Ectodermal cell (in vitro differentiated cells): ENCODE measurements around the gene CYP4X1.
"Not testable (repeated sequence)": the region's sequence is repeated elsewhere in the genome, so short reads cannot be mapped to it uniquely, and the experiment has no call there.

Experiments
- H3K27ac ChIP-seq: 2 replicates; pipeline ENCODE4 v1.7.0; 2013; ENCODE audit warnings: mild to moderate bottlenecking, low read depth, low read length; ENCODE audit not compliant: insufficient read depth, poor library complexity, severe bottlenecking
- H3K27me3 ChIP-seq: 2 replicates; pipeline ENCODE4 v1.7.0; 2013; ENCODE audit warnings: mild to moderate bottlenecking, low read length; ENCODE audit not compliant: insufficient read depth, control insufficient read depth, poor library complexity, severe bottlenecking
- H3K36me3 ChIP-seq: one replicate; pipeline ENCODE4 v1.7.0; 2013; ENCODE audit warnings: low read length; ENCODE audit not compliant: control insufficient read depth, insufficient read depth
- H3K4me1 ChIP-seq: one replicate; pipeline ENCODE4 v1.7.0; 2013; ENCODE audit warnings: low read length; ENCODE audit not compliant: control insufficient read depth, insufficient read depth
- H3K4me3 ChIP-seq: 2 replicates; pipeline ENCODE4 v1.7.0; 2013; ENCODE audit warnings: low read depth, low read length, control low read depth; ENCODE audit not compliant: insufficient read depth
- H3K9me3 ChIP-seq: 2 replicates; pipeline ENCODE4 v1.7.0; 2013; ENCODE audit warnings: mild to moderate bottlenecking, low read length, moderate library complexity; ENCODE audit not compliant: control insufficient read depth
- WGBS, 2 experiments: methylation state at CpG; one replicate each; pipeline ENCODE4 v1.1.7; 2013; ENCODE audit warnings: missing lambda C conversion rate in 2 of 2; 5-methylcytosine and 5-hydroxymethylcytosine counted together

The CYP4X1 gene

GRCh38 chr1:47069080-47069479, 45.6 kb downstream of the CYP4X1 start:
- 86 to 91% methylated on average over 4 of the region's 4 CpGs for WGBS, 2 experiments
- not testable (repeated sequence) for H3K36me3 ChIP-seq, H3K4me1 ChIP-seq, H3K27me3 ChIP-seq, H3K9me3 ChIP-seq, H3K4me3 ChIP-seq, H3K27ac ChIP-seq

GRCh38 chr1:47069509-47069908, 46.0 kb downstream of the CYP4X1 start:
- H3K4me1 ChIP-seq, H3K27me3 ChIP-seq, H3K4me3 ChIP-seq, H3K36me3 ChIP-seq, H3K9me3 ChIP-seq, H3K27ac ChIP-seq: not testable (repeated sequence)

- 0% methylated on average over 2 of the region's 3 CpGs for WGBS, 2 experiments
- H3K9me3 ChIP-seq, H3K27me3 ChIP-seq, H3K36me3 ChIP-seq, H3K27ac ChIP-seq, H3K4me3 ChIP-seq, H3K4me1 ChIP-seq: not testable (repeated sequence)
Observed at GRCh38 chr1:47089356-47089755, 65.9 kb downstream of the CYP4X1 start.

GRCh38 chr1:47091476-47091875, 68.0 kb downstream of the CYP4X1 start:
- H3K36me3 ChIP-seq, H3K4me3 ChIP-seq, H3K27me3 ChIP-seq, H3K4me1 ChIP-seq, H3K9me3 ChIP-seq, H3K27ac ChIP-seq: not testable (repeated sequence)
- 32 to 35% methylated on average over 3 of the region's 3 CpGs for WGBS, 2 experiments
